Kasumi-1 (cell line): ENCODE results near the gene VSNL1.
"Not testable (repeated sequence)": the region's sequence is repeated elsewhere in the genome, so short reads cannot be mapped to it uniquely, and the experiment has no call there.

ENCODE experiments used
- DNase-seq, 2 experiments: peaks; one replicate each; lab custom pipeline; 2025; lab: John Stamatoyannopoulos, UW

The VSNL1 gene

DNA sequence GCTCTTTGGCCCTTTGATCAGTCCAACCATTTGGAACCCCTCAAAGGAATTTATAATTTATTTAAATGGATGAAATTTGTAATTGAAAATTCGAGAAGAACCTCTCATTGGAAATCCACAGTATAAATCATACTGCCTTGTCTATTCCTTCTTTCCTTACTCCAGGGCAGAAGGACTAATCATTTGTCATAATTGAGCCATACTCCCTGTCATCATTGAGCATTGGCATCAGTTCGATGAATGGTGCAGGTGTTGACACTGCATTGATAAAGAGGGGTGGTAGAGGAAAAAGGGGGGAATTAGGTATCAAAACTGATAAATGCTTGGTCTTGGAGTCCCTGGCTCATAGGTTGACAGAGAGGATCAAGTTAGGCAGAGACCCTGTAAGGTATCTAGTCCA lies 2.0 kb downstream of the VSNL1 start:
- no peak for DNase-seq

DNA sequence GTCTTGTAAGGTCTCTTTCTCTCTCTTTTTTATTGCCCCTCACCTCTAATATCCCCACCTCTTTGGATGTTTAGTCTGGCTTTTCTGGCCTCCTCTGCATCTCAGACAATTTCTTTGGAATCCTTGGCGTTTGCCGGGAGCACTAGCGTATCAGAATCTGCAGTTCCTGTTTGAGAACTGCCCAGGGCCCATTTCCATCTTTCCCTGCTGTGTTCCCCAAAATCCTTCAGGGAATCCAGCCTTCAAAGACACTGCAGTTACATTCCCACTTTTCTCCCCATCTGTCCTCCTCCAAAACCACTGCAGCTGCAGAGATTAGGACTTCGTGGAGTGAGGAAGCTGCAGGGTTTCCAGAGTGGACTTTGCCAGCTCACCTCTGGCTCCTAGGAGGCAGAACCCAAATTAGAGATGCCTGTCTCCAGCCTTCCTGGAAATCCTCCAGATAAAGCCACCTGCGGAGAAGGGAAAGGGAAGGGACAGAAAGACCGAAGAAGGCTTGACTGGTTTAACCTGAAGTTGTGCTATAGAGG lies 2.7 kb downstream of the VSNL1 start:
- DNase-seq: no peak

DNA sequence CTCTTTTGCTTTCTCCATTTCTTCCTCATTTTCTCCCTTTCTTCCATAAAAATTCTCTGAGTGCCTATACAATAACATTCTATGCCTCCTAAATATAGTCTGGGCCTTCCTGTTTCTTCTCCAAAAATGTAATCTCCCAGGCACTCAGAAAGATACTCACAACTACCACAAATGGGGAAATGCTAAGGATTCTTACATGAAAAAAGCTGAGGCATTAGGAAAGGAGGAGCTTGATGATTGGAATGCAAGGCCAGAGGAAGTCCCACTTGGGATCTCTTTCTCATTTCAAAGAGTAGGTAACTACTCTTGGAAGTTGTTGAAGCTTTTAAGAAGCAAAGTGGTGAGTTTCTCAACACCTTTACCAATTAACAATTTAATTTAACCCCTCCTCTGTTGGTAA lies 3.4 kb downstream of the VSNL1 start:
- DNase-seq: no peak

DNA sequence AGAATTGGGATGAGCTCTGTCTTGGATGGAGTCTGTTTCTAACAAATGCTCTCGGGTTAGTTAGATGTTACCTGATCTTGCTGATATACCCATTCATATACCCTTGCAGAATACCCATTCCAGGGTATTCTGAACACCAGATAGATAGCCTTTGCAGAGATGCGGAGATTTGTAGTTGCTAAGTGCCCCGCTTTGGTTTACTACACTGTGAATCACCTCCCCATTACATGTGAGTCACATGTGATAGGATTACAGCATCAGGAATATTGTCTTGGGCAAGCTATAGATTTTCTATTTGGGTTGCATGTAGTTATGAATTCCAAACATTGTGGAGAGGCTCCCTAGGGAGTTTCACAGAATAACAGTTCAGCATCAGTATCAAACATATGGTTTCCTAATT lies 3.8 kb downstream of the VSNL1 start:
- no peak for DNase-seq

GRCh38 chr2:17545680-17546613 lies 5.5 kb downstream of the VSNL1 start:
- DNase-seq: no peak

- no peak for DNase-seq
These were observed 6.7 kb downstream of the VSNL1 start for GRCh38 chr2:17547237-17547636.

DNA sequence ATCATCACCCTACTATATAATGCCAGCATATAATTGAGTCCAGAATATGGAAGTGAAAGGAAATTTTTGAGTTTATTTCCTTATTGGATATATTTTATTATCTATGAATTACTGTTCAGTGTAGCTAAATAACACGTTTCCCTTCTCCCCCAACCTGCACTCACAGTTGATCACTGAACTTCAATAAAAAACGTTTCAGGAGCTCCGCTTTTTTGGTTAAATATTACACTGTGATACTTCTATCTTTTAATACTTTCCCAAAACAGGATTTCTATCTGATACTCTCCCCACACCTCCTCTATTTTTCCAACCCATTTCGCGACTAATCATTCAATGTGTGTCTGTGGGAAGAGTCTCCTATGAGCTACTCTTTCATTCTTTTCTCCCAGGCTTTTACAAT lies 7.2 kb downstream of the VSNL1 start:
- no peak for DNase-seq

DNA sequence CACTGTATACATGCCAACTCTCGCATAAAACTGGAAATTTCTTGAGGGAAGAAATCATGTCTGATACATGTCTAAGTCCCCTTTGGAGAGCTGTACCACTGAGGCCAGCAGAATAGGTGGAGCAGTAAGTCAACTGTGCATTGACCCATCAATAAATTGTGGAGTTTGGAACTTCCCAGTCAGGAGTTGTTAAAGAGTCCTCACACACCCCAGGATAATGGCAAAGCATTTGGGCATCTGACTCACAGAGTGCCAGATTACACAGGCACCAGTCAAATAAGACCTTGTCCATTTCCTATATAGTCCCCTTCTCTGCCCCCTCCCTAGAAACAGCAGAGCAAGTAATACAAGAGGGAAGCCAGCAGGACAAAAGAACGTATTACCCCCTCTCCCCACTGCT lies 10.4 kb downstream of the VSNL1 start:
- no peak for DNase-seq

DNA sequence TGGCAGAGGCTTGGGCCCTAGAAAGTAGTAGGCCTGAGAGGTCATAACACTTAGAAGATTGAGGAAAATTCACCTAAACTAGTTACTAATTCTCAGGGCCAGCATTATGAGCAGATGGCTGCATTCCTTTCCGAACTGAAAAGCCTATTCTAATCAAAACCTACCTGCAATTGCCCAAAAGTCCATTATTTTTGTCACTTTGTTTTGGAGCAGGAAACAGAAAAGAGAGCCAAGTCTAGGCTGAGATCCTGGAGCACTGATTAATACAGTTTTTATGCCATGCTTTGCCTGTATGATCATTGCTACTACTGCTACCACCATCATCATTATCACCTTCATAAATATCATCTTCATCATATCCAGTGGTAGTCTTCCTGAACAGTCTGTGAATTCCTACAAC lies 14.7 kb downstream of the VSNL1 start:
- no peak for DNase-seq

DNA sequence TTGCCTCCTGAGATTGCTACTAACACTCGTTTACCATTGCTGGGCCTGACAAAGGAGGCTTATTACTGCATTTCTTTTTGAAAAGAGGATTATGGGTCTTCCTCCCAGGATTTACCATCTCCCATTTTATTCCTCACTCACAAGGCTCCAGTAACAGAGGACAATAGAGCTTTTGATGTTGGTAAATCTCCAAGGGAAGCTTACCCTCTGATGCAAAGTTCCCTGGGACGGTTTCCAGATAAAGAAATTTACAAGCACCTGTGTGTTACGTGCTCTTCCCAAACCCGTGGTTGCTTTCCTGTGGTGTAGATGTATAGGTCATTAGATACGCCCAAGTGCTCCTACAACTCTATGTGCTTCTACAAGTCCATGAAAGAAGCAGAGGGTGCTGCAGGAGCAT lies 17.1 kb downstream of the VSNL1 start:
- DNase-seq: no peak

DNA sequence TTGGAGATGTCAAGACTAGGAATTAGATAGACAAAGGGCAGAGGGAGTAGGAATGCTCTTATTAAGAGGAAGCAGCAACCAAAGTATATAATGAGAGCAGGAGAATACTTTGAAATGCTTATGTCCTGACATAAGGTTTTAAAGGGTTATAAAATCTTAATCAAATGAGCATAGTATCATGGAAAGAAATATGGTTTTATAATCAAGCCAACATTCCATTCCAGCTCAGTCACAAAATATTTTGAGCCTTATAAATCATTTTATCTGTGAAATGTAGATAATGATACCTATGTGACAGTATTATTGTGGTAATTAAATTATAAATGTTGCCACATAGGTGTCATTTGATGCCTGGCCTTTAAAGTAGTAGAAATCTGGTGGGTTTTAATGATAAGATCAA lies 17.6 kb downstream of the VSNL1 start:
- DNase-seq: no peak

DNA sequence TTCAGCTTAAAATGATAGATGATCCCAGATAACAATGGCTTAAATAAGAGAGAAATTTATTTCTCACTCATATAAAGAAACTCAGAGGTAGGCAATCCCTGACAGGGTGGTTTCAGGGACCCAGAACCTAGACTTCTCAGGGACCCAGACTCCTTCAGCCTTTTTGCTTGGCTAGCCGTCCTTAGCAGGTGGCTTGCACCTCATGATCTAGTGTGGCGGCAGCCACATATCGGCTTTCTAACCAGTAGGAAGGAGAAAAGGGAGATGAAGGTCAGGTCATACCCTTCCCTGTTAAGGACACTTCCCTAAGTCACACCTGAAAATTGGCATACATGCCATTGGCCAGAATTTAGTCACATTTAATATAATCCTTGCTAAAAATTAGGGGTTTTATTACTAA lies 18.4 kb downstream of the VSNL1 start:
- no peak for DNase-seq

GRCh38 chr2:17565726-17566125 lies 25.2 kb downstream of the VSNL1 start:
- not testable (repeated sequence) for DNase-seq

GRCh38 chr2:17571681-17572080 lies 31.2 kb downstream of the VSNL1 start:
- no peak for DNase-seq

DNA sequence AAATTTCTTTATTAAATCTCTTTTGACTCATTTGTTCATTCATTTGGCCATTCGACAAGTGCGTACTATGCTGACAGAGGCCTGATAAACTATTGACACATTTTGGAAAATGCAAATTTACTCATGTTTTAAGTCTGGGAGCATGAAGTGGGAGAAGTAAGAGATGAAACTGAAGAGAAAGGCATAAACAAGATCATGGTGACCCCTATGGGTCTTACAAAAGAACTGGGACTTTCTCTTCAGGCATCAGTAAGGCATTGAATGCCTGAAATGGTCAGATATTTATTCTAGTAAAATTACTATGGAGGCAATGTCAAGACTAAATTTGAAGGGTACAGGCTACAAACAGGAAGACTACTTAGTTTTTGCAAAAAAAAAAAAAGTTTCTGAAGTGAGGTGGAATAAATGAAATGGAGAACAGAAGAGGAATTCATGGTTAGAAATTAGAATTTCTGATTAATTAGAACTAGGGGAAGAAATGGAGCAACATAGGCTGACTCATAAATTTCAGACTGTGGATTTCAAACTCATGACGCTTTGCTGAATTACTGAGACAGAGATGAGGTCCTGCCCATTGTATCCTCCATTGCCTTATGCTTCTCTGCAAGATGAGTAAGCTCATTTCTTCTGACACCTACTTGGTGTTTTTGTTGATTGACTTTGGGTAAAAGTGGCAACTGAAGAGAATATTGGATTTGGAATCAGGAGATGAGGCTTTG lies 32.7 kb downstream of the VSNL1 start:
- DNase-seq: no peak

DNA sequence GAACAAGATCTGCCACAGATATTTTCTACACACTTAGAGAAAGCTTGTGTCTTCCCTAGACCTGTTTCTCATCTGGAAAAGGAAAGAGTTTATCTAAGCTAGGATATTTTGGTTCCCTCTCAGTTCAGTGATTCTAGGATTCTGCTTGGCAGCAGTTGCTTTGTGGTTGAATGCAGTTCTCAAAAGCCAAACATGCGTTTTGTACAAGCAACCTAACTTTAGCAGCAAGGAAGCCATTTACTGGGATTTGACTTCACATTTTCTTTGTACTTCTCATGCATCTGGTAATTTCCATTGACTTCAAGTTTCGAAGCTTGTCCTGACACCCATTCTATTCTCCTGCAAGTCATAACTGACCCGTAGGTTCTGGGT lies 33.3 kb downstream of the VSNL1 start:
- no peak for DNase-seq

DNA sequence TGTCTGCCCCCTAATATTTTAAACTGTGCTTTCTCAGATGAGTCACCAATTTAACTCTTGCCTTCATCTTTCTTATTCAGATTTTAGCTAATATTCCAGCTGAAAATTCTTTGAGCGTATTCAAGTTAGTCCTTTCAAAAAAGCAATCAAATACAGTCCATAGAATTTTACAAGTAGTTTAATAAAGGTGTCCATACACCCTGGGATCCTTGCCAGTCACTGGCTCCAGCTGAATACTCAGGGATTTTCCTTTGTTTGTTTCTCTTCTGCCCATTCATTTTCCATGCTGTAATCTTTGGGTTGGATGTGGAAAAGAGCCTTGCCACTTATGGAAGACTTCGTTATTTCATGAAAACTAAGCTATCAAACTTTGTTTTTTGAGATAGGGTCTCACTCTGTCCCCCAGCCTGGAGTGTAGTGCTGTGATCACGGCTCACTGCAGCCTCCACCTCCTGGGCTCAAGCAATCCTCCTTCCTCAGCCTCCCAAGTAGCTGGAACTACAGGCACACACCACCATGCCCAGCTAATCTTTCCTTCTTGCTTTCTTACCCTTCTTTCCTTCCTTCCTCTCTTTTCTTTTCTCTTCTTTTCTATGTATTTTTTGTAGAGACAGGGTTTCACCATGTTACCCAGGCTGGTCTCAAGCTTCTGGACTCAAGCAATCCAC lies 34.0 kb downstream of the VSNL1 start:
- no peak for DNase-seq

- DNase-seq: no peak
These were observed 36.3 kb downstream of the VSNL1 start for GRCh38 chr2:17576802-17577201.

GRCh38 chr2:17578466-17578928 lies 38.0 kb downstream of the VSNL1 start:
- no peak for DNase-seq

GRCh38 chr2:17579605-17580318 lies 39.3 kb downstream of the VSNL1 start:
- no peak for DNase-seq

DNA sequence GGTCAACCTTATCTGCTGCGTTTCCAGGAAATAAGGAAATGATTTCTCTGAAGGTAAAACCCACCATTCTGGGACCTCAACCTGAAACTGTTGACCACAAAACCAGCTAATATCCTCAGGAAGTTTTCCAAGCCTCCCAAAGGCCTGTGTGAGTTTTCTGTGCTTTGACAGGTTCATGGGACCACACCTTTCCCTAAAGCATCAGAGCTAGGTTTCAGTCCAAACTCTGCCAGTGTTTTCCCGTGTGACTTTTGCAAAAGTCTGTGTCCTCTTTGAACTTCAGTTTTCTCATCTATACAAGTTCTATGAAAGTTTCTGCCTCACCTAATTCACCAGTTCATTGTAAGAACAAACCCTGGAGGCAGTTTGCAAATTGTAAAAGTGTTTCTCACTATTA lies 39.8 kb downstream of the VSNL1 start:
- no peak for DNase-seq

GRCh38 chr2:17581831-17582230 lies 41.3 kb downstream of the VSNL1 start:
- no peak for DNase-seq
